H9 (cell line): ENCODE data around the gene CEACAM16. TPM values are rescaled to one million over a fixed set of nuclear protein-coding genes. Genes with fewer than 3 reads are reported as not detected.

ENCODE experiments used
- DNase-seq: peaks from one replicate; pipeline ENCODE4 v3.0.0-alpha.2; 2017
- H2AFZ ChIP-seq: one replicate; pipeline ENCODE4 v1.6.1; 2013; ENCODE audit warnings: mild to moderate bottlenecking, low read length, control low read depth, moderate library complexity
- H2AK5ac ChIP-seq: 2 replicates; pipeline ENCODE4 v1.6.1; 2013; ENCODE audit warnings: low read length, control low read depth, mixed read lengths; ENCODE audit not compliant: insufficient read length
- H2BK120ac ChIP-seq: one replicate; pipeline ENCODE4 v1.6.1; 2013; ENCODE audit warnings: low read depth, mild to moderate bottlenecking, low read length, control low read depth, inconsistent platforms; ENCODE audit not compliant: poor library complexity, severe bottlenecking
- H2BK12ac ChIP-seq: 2 replicates; pipeline ENCODE4 v1.6.1; 2013; ENCODE audit warnings: low read length, control low read depth, mixed read lengths, low read depth; ENCODE audit not compliant: insufficient read length
- H2BK15ac ChIP-seq: 2 replicates; pipeline ENCODE4 v1.6.1; 2013; ENCODE audit warnings: low read depth, low read length, control low read depth
- H2BK20ac ChIP-seq: one replicate; pipeline ENCODE4 v1.6.1; 2013; ENCODE audit warnings: low read depth, mild to moderate bottlenecking, low read length, control low read depth, inconsistent platforms; ENCODE audit not compliant: poor library complexity, severe bottlenecking
- H2BK5ac ChIP-seq: 2 replicates; pipeline ENCODE4 v1.6.1; 2013; ENCODE audit warnings: low read length, control low read depth, mixed read lengths; ENCODE audit not compliant: insufficient read length
- H3K14ac ChIP-seq: 2 replicates; pipeline ENCODE4 v1.6.1; 2013; ENCODE audit warnings: low read length, control low read depth; ENCODE audit not compliant: insufficient read depth
- H3K18ac ChIP-seq: 2 replicates; pipeline ENCODE4 v1.6.1; 2013; ENCODE audit warnings: low read depth, mild to moderate bottlenecking, mixed read lengths, low read length, control low read depth; ENCODE audit not compliant: insufficient read length
- H3K23ac ChIP-seq: 2 replicates; pipeline ENCODE4 v1.6.1; 2013; ENCODE audit warnings: low read length, control low read depth, mixed read lengths, low read depth; ENCODE audit not compliant: insufficient read length
- H3K23me2 ChIP-seq: 2 replicates; pipeline ENCODE4 v1.6.1; 2013; ENCODE audit warnings: low read depth, mild to moderate bottlenecking, mixed read lengths, low read length, control low read depth; ENCODE audit not compliant: insufficient read length, poor library complexity, severe bottlenecking
- H3K27ac ChIP-seq: 2 replicates; pipeline ENCODE4 v1.5.1; 2013; ENCODE audit warnings: low read length, control low read depth, mixed read lengths, low read depth; ENCODE audit not compliant: insufficient read length
- H3K27me3 ChIP-seq: 2 replicates; pipeline ENCODE4 v1.6.1; 2013; ENCODE audit warnings: low read length, control low read depth, inconsistent platforms; ENCODE audit not compliant: insufficient read depth
- H3K4ac ChIP-seq: 2 replicates; pipeline ENCODE4 v1.6.1; 2013; ENCODE audit warnings: low read depth, mild to moderate bottlenecking, control low read depth, inconsistent platforms, low read length, moderate library complexity
- H3K4me1 ChIP-seq: 2 replicates; pipeline ENCODE4 v1.6.1; 2013; ENCODE audit warnings: low read length, control low read depth, inconsistent platforms; ENCODE audit not compliant: insufficient read depth
- H3K4me2 ChIP-seq: 2 replicates; pipeline ENCODE4 v1.6.1; 2013; ENCODE audit warnings: low read length, control low read depth, mixed read lengths; ENCODE audit not compliant: insufficient read length, insufficient read depth
- H3K56ac ChIP-seq: 2 replicates; pipeline ENCODE4 v1.6.1; 2013; ENCODE audit warnings: low read depth, mild to moderate bottlenecking, mixed read lengths, low read length, control low read depth; ENCODE audit not compliant: insufficient read length
- H3K79me1 ChIP-seq: 2 replicates; pipeline ENCODE4 v1.6.1; 2013; ENCODE audit warnings: low read depth, mild to moderate bottlenecking, moderate library complexity, low read length, control low read depth, inconsistent platforms; ENCODE audit not compliant: insufficient read depth, poor library complexity, severe bottlenecking
- H3K79me2 ChIP-seq: 2 replicates; pipeline ENCODE4 v1.6.1; 2013; ENCODE audit warnings: low read length, control low read depth, inconsistent platforms; ENCODE audit not compliant: insufficient read depth
- H3K9ac ChIP-seq: 2 replicates; pipeline ENCODE4 v1.6.1; 2013; ENCODE audit warnings: low read length, control low read depth, mixed read lengths; ENCODE audit not compliant: insufficient read length; ENCODE audit errors: extremely low read depth
- H3K9me3 ChIP-seq: one replicate; pipeline ENCODE4 v1.6.1; 2013; ENCODE audit warnings: low read depth, low read length, inconsistent platforms; ENCODE audit not compliant: control insufficient read depth
- H3T11ph ChIP-seq: one replicate; pipeline ENCODE4 v1.6.1; 2013; ENCODE audit warnings: mild to moderate bottlenecking, low read length, control low read depth, inconsistent platforms
- H4K20me1 ChIP-seq: one replicate; pipeline ENCODE4 v1.6.1; 2013; ENCODE audit not compliant: control insufficient read depth, insufficient read length, insufficient read depth
- H4K5ac ChIP-seq: 2 replicates; pipeline ENCODE4 v1.6.1; 2013; ENCODE audit warnings: low read depth, mild to moderate bottlenecking, mixed read lengths, low read length, control low read depth; ENCODE audit not compliant: insufficient read length
- H4K8ac ChIP-seq: replicated peaks from 2 replicates; pipeline ENCODE4 v1.6.1; 2013; ENCODE audit warnings: low read length, control low read depth, mixed read lengths, low read depth; ENCODE audit not compliant: insufficient read length
- H4K91ac ChIP-seq: 2 replicates; pipeline ENCODE4 v1.6.1; 2013; ENCODE audit warnings: low read depth, mild to moderate bottlenecking, moderate library complexity, mixed read lengths, low read length, control low read depth; ENCODE audit not compliant: insufficient read length
- H3K27ac Mint-ChIP-seq, 3 experiments: 2 replicates in 2 of 3; 3 replicates in 1 of 3; pipeline ENCODE4 v1.8.0; 2020 to 2021; ENCODE audit warnings: mixed read lengths in 3 of 3, mild to moderate bottlenecking in 1 of 3, moderate library complexity in 1 of 3
- H3K27me3 Mint-ChIP-seq: 2 replicates; pipeline ENCODE4 v1.8.0; 2021; ENCODE audit warnings: low read depth, mild to moderate bottlenecking, moderate library complexity, mixed read lengths
- H3K36me3 Mint-ChIP-seq, 3 experiments: 2 replicates in 2 of 3; 3 replicates in 1 of 3; pipeline ENCODE4 v1.8.0; 2020 to 2021; ENCODE audit warnings: low read depth in 3 of 3, mixed read lengths in 3 of 3; ENCODE audit not compliant: insufficient read depth in 1 of 3
- H3K4me1 Mint-ChIP-seq, 2 experiments: 2 replicates each; pipeline ENCODE4 v1.8.0; 2020; ENCODE audit warnings: mixed read lengths in 2 of 2
- H3K4me3 Mint-ChIP-seq, 2 experiments: 2 replicates in 1 of 2; 3 replicates in 1 of 2; pipeline ENCODE4 v1.8.0; 2020 to 2021; ENCODE audit warnings: mild to moderate bottlenecking in 2 of 2, mixed read lengths in 2 of 2, moderate library complexity in 1 of 2
- H3K9me3 Mint-ChIP-seq, 2 experiments: 2 replicates in 1 of 2; 3 replicates in 1 of 2; pipeline ENCODE4 v1.8.0; 2020; ENCODE audit warnings: mild to moderate bottlenecking in 2 of 2, mixed read lengths in 2 of 2, moderate library complexity in 1 of 2
- WGBS: extraction: QIAGEN DNeasy Blood & Tissue Kit; methylation state at CpG from one replicate; pipeline ENCODE4 v1.1.7; 2013; ENCODE audit warnings: missing lambda C conversion rate, low lambda C conversion rate, mixed read lengths; ENCODE audit not compliant: insufficient read length; ENCODE audit errors: extremely low coverage; 5-methylcytosine and 5-hydroxymethylcytosine counted together
- total RNA-seq: library from RNA; stranded (reverse); gene quantifications from 2 replicates; pipeline ENCODE4 v1.2.1, GENCODE V29; 2021
- TF ChIP-seq, protein P1 (sequence below): fragments of 200-600 bp; sonication (generic); conservative IDR thresholded peaks from 3 replicates; pipeline ENCODE4 v1.8.0; 2021; ENCODE audit warnings: antibody characterized with exemption, mild to moderate bottlenecking

CEACAM16 gene
- total RNA-seq, 1 experiment from 2014 or later, result not detected

- Histone ChIP-seq H4K20me1 (no peaks in the 10 kb centered on the region), H3K18ac (no peak overlapping the region), H3K23ac (no peak overlapping the region), H3K4me1 (no peaks in the 10 kb centered on the region), H3K9me3 (no peaks in the 10 kb centered on the region), H3K27ac (no peak overlapping the region), H3K14ac (no peak overlapping the region), H3K4me2 (peak overlapping the region; percentile 72), H2AK5ac (no peak overlapping the region), H3K4ac (no peak overlapping the region), H2BK15ac (no peak overlapping the region), H2BK5ac (no peak overlapping the region), H3K79me2 (no peaks in the 10 kb centered on the region), H4K5ac (no peak overlapping the region), H2BK20ac (no peak overlapping the region), H4K91ac (no peak overlapping the region), H3K23me2 (peaks cover 23% of the 10 kb centered on the region), H3K9ac (no peak overlapping the region), H4K8ac (no peak overlapping the region), H3K27me3 (peaks cover 45% of the 10 kb centered on the region), H2BK12ac (no peak overlapping the region), H3T11ph (no peak overlapping the region), H3K56ac (no peak overlapping the region), H3K79me1 (no peaks in the 10 kb centered on the region), H2BK120ac (no peak overlapping the region), H2AFZ (no peak overlapping the region)
- H3K27ac Mint-ChIP-seq, result no peak overlapping the region
- H3K4me1 Mint-ChIP-seq, result peaks cover 22 to 39% of the 10 kb centered on the region in 2 experiments
- peak; percentile 83 for DNase-seq
- peaks cover 97% of the 10 kb centered on the region for H3K27me3 Mint-ChIP-seq
- no peaks in the 10 kb centered on the region; a peak in 1 of 5 replicates for H3K9me3 Mint-ChIP-seq
- peak overlapping the region; percentile 63 to 81 for H3K4me3 Mint-ChIP-seq
- no CpG with 5 or more reads among the region's 33 CpGs for WGBS
- no peaks in the 10 kb centered on the region; a peak in 1 of 7 replicates for H3K36me3 Mint-ChIP-seq
- TF ChIP-seq, protein P1, sequence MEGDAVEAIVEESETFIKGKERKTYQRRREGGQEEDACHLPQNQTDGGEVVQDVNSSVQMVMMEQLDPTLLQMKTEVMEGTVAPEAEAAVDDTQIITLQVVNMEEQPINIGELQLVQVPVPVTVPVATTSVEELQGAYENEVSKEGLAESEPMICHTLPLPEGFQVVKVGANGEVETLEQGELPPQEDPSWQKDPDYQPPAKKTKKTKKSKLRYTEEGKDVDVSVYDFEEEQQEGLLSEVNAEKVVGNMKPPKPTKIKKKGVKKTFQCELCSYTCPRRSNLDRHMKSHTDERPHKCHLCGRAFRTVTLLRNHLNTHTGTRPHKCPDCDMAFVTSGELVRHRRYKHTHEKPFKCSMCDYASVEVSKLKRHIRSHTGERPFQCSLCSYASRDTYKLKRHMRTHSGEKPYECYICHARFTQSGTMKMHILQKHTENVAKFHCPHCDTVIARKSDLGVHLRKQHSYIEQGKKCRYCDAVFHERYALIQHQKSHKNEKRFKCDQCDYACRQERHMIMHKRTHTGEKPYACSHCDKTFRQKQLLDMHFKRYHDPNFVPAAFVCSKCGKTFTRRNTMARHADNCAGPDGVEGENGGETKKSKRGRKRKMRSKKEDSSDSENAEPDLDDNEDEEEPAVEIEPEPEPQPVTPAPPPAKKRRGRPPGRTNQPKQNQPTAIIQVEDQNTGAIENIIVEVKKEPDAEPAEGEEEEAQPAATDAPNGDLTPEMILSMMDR, result no peak
Observed at GRCh38 chr19:44753932-44754749, 55.2 kb downstream of the CEACAM16 start.
